ENCODE data around the gene FAM3D.

GRCh38 chr3:58633157-58633865 lies 33.3 kb downstream of the FAM3D start:
- TF ChIP-seq CHD2 (IDR thresholded peaks at IDR 0.05; ENCODE audit: low read length) = no peak
- TF ChIP-seq POLR2A (IDR thresholded peaks at IDR 0.05; ENCODE audit: control extremely low read depth in 1 of 2, low read depth in 2 of 2, low read length in 2 of 2) = no peak
- no peak for TF ChIP-seq YY1 (IDR thresholded peaks at IDR 0.05; ENCODE audit: low read depth, low read length)
- TF ChIP-seq CTCF (IDR thresholded peaks at IDR 0.05; ENCODE audit: control extremely low read depth in 1 of 3, insufficient read depth in 1 of 3, low read depth in 1 of 3, low read length in 3 of 3) = no peak
- TF ChIP-seq MAFK (IDR thresholded peaks at IDR 0.05; ENCODE audit: low read depth, low read length) = no peak
- TF ChIP-seq POLR2AphosphoS5 (IDR thresholded peaks at IDR 0.05; ENCODE audit: low read depth, low read length) = no peak
- TF ChIP-seq SRF (IDR thresholded peaks at IDR 0.05; ENCODE audit: low read depth, low read length) = no peak
- TF ChIP-seq GTF2F1 (IDR thresholded peaks at IDR 0.05; ENCODE audit: borderline replicate concordance, low read depth, low read length) = no peak
- no peak for TF ChIP-seq BCL11A (IDR thresholded peaks at IDR 0.05; ENCODE audit: low read depth in 2 of 2, low read length in 2 of 2)
- no peak for TF ChIP-seq HDAC6 (IDR thresholded peaks at IDR 0.05; ENCODE audit: low read depth, low read length)
- no peak for TF ChIP-seq PHF8 (conservative IDR thresholded peaks at IDR 0.05; ENCODE audit: low read depth, low read length)
- TF ChIP-seq SUZ12 (IDR thresholded peaks at IDR 0.05; ENCODE audit: low read length) = no peak
